PC-3 (cell line): ENCODE results near the gene CENPB.

ENCODE experiments used
- EZH2 ChIP-seq: fragments of 300-600 bp; sonication (generic); IDR thresholded peaks from one replicate; pipeline ENCODE4 v1.6.1; 2017; ENCODE audit warnings: antibody characterized with exemption, mild to moderate bottlenecking, low read length; ENCODE audit not compliant: unreplicated experiment
- EZH2phosphoT487 ChIP-seq: fragments of 300-600 bp; sonication (generic); IDR thresholded peaks from 2 replicates; pipeline ENCODE4 v1.6.1; 2018; ENCODE audit warnings: mild to moderate bottlenecking, antibody characterized with exemption, low read length, borderline replicate concordance
- TF ChIP-seq, protein P1 (sequence below): fragments of 300-600 bp; sonication (generic); conservative IDR thresholded peaks from 2 replicates; pipeline ENCODE4 v1.5.1; 2017; ENCODE audit warnings: antibody characterized with exemption, low read depth, mild to moderate bottlenecking, low read length

DNA sequence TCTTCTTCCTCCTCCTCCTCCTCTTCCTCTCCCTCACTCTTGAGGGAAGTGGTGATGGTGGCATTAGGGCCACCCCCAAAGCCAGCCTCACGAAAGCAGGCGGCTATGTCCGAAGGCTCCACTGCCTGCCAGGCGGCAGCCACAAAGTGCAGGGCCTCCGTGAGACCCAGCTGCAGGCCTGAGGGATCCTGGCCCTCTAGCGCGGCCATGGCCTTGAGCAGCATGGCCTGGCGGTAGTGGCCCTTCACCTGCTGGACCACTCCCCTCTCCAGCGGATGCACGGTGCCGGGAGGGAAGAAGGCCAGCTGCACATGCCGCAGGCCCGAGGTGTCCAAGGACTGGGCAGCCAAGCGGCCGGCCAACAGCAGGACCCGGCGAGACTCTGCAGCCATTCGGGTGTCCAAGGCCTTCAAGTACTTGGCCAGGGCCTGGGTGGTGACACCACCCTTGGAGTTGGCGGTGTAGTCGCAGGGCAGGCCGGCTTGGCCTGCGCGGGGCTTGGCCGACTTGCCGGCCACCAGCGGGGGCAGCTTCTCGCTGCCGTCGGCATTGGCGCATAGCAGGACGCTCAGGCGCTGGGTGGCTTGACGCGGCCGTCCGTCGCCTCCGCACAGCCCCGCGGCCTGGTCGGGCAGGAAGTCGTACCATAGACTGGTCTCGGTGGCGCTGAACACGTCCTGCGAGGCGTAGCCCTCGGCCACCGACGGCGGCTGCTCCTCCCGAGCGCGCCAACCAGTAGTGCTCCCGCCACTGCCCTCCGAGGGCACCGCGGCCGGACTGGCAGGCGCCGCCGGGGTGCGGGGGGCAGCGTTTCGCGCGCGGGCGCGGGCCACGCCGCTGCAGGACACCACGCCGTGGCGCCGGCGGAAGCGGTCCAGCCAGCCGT lies 1.1 kb downstream of the CENPB start:
- TF ChIP-seq EZH2 (no peak), EZH2phosphoT487 (no peak)
- TF ChIP-seq, protein P1, sequence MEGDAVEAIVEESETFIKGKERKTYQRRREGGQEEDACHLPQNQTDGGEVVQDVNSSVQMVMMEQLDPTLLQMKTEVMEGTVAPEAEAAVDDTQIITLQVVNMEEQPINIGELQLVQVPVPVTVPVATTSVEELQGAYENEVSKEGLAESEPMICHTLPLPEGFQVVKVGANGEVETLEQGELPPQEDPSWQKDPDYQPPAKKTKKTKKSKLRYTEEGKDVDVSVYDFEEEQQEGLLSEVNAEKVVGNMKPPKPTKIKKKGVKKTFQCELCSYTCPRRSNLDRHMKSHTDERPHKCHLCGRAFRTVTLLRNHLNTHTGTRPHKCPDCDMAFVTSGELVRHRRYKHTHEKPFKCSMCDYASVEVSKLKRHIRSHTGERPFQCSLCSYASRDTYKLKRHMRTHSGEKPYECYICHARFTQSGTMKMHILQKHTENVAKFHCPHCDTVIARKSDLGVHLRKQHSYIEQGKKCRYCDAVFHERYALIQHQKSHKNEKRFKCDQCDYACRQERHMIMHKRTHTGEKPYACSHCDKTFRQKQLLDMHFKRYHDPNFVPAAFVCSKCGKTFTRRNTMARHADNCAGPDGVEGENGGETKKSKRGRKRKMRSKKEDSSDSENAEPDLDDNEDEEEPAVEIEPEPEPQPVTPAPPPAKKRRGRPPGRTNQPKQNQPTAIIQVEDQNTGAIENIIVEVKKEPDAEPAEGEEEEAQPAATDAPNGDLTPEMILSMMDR: no peak
